Trophoblast cell (in vitro differentiated cells and primary cell): ENCODE results near the gene CXCL12.

Experiments used
- DNase-seq, 2 donors: peaks; one replicate each; pipeline ENCODE4 v3.0.0-alpha.2; 2016
- H2AFZ ChIP-seq: 2 replicates; pipeline ENCODE4 v1.6.1; 2013; ENCODE audit warnings: low read length, moderate library complexity, mild to moderate bottlenecking; ENCODE audit not compliant: insufficient read depth, poor library complexity
- H2AK5ac ChIP-seq: 2 replicates; pipeline ENCODE4 v1.6.1; 2013; ENCODE audit warnings: mild to moderate bottlenecking, low read length
- H2BK120ac ChIP-seq: 2 replicates; pipeline ENCODE4 v1.6.1; 2013; ENCODE audit warnings: low read length, mild to moderate bottlenecking, moderate library complexity; ENCODE audit not compliant: insufficient read depth, poor library complexity
- H2BK12ac ChIP-seq: 2 replicates; pipeline ENCODE4 v1.6.1; 2013; ENCODE audit warnings: mild to moderate bottlenecking, low read length, moderate library complexity
- H2BK5ac ChIP-seq: 2 replicates; pipeline ENCODE4 v1.6.1; 2013; ENCODE audit warnings: low read length, low read depth, moderate library complexity, mild to moderate bottlenecking; ENCODE audit not compliant: poor library complexity
- H3K14ac ChIP-seq: 2 replicates; pipeline ENCODE4 v1.6.1; 2013; ENCODE audit warnings: mild to moderate bottlenecking, low read length
- H3K18ac ChIP-seq: 2 replicates; pipeline ENCODE4 v1.6.1; 2013; ENCODE audit warnings: mild to moderate bottlenecking, low read length
- H3K23ac ChIP-seq: 2 replicates; pipeline ENCODE4 v1.6.1; 2013; ENCODE audit warnings: low read length
- H3K27ac ChIP-seq: 2 replicates; pipeline ENCODE4 v1.5.1; 2013; ENCODE audit warnings: low read depth, mild to moderate bottlenecking, inconsistent platforms, low read length, moderate library complexity
- H3K27me3 ChIP-seq: 2 replicates; pipeline ENCODE4 v1.6.1; 2013; ENCODE audit warnings: inconsistent platforms, mild to moderate bottlenecking, low read length, moderate library complexity; ENCODE audit not compliant: insufficient read depth
- H3K36me3 ChIP-seq, 2 experiments: 1 replicate in 1 of 2; 2 replicates in 1 of 2; pipeline ENCODE4 v1.6.1; 2013; ENCODE audit warnings: low read length in 2 of 2, mild to moderate bottlenecking in 2 of 2, moderate library complexity in 1 of 2; ENCODE audit not compliant: insufficient read depth in 2 of 2, control insufficient read depth in 1 of 2
- H3K4ac ChIP-seq: 2 replicates; pipeline ENCODE4 v1.6.1; 2013; ENCODE audit warnings: low read depth, mild to moderate bottlenecking, low read length, moderate library complexity
- H3K4me1 ChIP-seq, 2 experiments: 1 replicate in 1 of 2; 2 replicates in 1 of 2; pipeline ENCODE4 v1.6.1; 2013; ENCODE audit warnings: low read length in 2 of 2, mild to moderate bottlenecking in 2 of 2, moderate library complexity in 1 of 2; ENCODE audit not compliant: insufficient read depth in 2 of 2, control insufficient read depth in 1 of 2
- H3K4me2 ChIP-seq: 2 replicates; pipeline ENCODE4 v1.6.1; 2013; ENCODE audit warnings: inconsistent platforms, mild to moderate bottlenecking, low read length, moderate library complexity
- H3K4me3 ChIP-seq: 2 replicates; pipeline ENCODE4 v1.5.1; 2013; ENCODE audit warnings: mild to moderate bottlenecking, low read depth, low read length, inconsistent platforms
- H3K79me1 ChIP-seq: one replicate; pipeline ENCODE4 v1.6.1; 2013; ENCODE audit warnings: low read length
- H3K79me2 ChIP-seq: 2 replicates; pipeline ENCODE4 v1.6.1; 2013; ENCODE audit warnings: low read length, mild to moderate bottlenecking; ENCODE audit not compliant: control insufficient read depth, insufficient read depth, poor library complexity
- H3K9ac ChIP-seq: 2 replicates; pipeline ENCODE4 v1.6.1; 2013; ENCODE audit warnings: mild to moderate bottlenecking, low read length
- H3K9me3 ChIP-seq: 2 replicates; pipeline ENCODE4 v1.6.1; 2013; ENCODE audit warnings: low read depth, mild to moderate bottlenecking, control low read depth, inconsistent platforms, low read length; ENCODE audit not compliant: insufficient read depth
- H4K12ac ChIP-seq: 2 replicates; pipeline ENCODE4 v1.6.1; 2013; ENCODE audit warnings: low read depth, mild to moderate bottlenecking, low read length, moderate library complexity
- H4K8ac ChIP-seq: 2 replicates; pipeline ENCODE4 v1.6.1; 2013; ENCODE audit warnings: low read depth, mild to moderate bottlenecking, low read length, moderate library complexity
- H4K91ac ChIP-seq: one replicate; pipeline ENCODE4 v1.6.1; 2013; ENCODE audit warnings: low read depth, mild to moderate bottlenecking, low read length, moderate library complexity
- WGBS: extraction: QIAGEN DNeasy Blood & Tissue Kit; methylation state at CpG from one replicate; pipeline ENCODE4 v1.1.7; 2013; ENCODE audit warnings: missing lambda C conversion rate; ENCODE audit not compliant: insufficient read length, insufficient coverage; ENCODE audit errors: extremely low coverage; 5-methylcytosine and 5-hydroxymethylcytosine counted together

The CXCL12 gene

GRCh38 chr10:44355630-44356029, 29.3 kb downstream of the CXCL12 start:
- no CpG with 5 or more reads among the region's 3 CpGs for WGBS
- Histone ChIP-seq H2AK5ac (no peak overlapping the region), H3K79me1 (no peaks in the 10 kb centered on the region), H4K12ac (no peak overlapping the region), H2AFZ (no peak overlapping the region), H3K4me1 (no peaks in the 10 kb centered on the region), H3K4me3 (no peak overlapping the region), H4K91ac (no peak overlapping the region), H3K4ac (no peak overlapping the region), H2BK12ac (no peak overlapping the region), H3K36me3 (no peaks in the 10 kb centered on the region), H3K23ac (no peak overlapping the region), H2BK5ac (no peak overlapping the region), H4K8ac (no peak overlapping the region), H3K14ac (no peak overlapping the region), H3K18ac (no peak overlapping the region), H3K27me3 (no peaks in the 10 kb centered on the region), H3K4me2 (no peak overlapping the region), H3K9me3 (no peaks in the 10 kb centered on the region), H3K79me2 (no peaks in the 10 kb centered on the region), H2BK120ac (no peak overlapping the region), H3K9ac (no peak overlapping the region), H3K27ac (no peak overlapping the region)
- no peak for DNase-seq

- Histone ChIP-seq H3K9me3 (no peaks in the 10 kb centered on the region), H3K4me1 (no peaks in the 10 kb centered on the region), H4K12ac (no peak overlapping the region), H3K27me3 (no peaks in the 10 kb centered on the region), H3K23ac (no peak overlapping the region), H3K4ac (no peak overlapping the region), H3K4me3 (no peak overlapping the region), H2AFZ (no peak overlapping the region), H3K14ac (no peak overlapping the region), H2BK120ac (no peak overlapping the region), H3K9ac (no peak overlapping the region), H2AK5ac (no peak overlapping the region), H4K8ac (no peak overlapping the region), H3K18ac (no peak overlapping the region), H2BK5ac (no peak overlapping the region), H2BK12ac (no peak overlapping the region), H3K4me2 (no peak overlapping the region), H3K27ac (no peak overlapping the region), H3K79me2 (no peaks in the 10 kb centered on the region), H4K91ac (no peak overlapping the region), H3K36me3 (no peaks in the 10 kb centered on the region), H3K79me1 (no peaks in the 10 kb centered on the region)
- no peak for DNase-seq
- WGBS = no CpG with 5 or more reads among the region's 2 CpGs
These were observed 30.1 kb downstream of the CXCL12 start for GRCh38 chr10:44354771-44355170.

GRCh38 chr10:44353721-44354120, 31.2 kb downstream of the CXCL12 start:
- H3K4ac ChIP-seq = no peak overlapping the region
- H3K9me3 ChIP-seq = no peaks in the 10 kb centered on the region
- H2BK5ac ChIP-seq = no peak overlapping the region
- no peak for DNase-seq
- H3K79me1 ChIP-seq = no peaks in the 10 kb centered on the region
- no peak overlapping the region for H3K4me2 ChIP-seq
- H3K79me2 ChIP-seq = no peaks in the 10 kb centered on the region
- H4K8ac ChIP-seq = no peak overlapping the region
- no peak overlapping the region for H2AFZ ChIP-seq
- no peak overlapping the region for H4K91ac ChIP-seq
- no peak overlapping the region for H4K12ac ChIP-seq
- no peak overlapping the region for H3K23ac ChIP-seq
- H3K14ac ChIP-seq = no peak overlapping the region
- no peak overlapping the region for H2BK120ac ChIP-seq
- no peak overlapping the region for H3K18ac ChIP-seq
- whole genome bisulfite sequencing = no CpG with 5 or more reads among the region's 7 CpGs
- no peak overlapping the region for H2AK5ac ChIP-seq
- no peak overlapping the region for H2BK12ac ChIP-seq
- no peak overlapping the region for H3K27ac ChIP-seq
- no peaks in the 10 kb centered on the region for H3K4me1 ChIP-seq
- H3K27me3 ChIP-seq = no peaks in the 10 kb centered on the region
- H3K4me3 ChIP-seq = no peak overlapping the region
- H3K9ac ChIP-seq = no peak overlapping the region
- H3K36me3 ChIP-seq = no peaks in the 10 kb centered on the region

GRCh38 chr10:44353128-44353390, 31.8 kb downstream of the CXCL12 start:
- H3K36me3 ChIP-seq = no peaks in the 10 kb centered on the region
- no peak overlapping the region for H3K4ac ChIP-seq
- peak overlapping the region; percentile 25 for H3K9ac ChIP-seq
- no peaks in the 10 kb centered on the region for H3K79me1 ChIP-seq
- H2BK12ac ChIP-seq = no peak overlapping the region
- no peak overlapping the region for H2AFZ ChIP-seq
- H3K4me1 ChIP-seq = no peaks in the 10 kb centered on the region
- H2BK5ac ChIP-seq = no peak overlapping the region
- no peak overlapping the region for H3K23ac ChIP-seq
- H3K79me2 ChIP-seq = no peaks in the 10 kb centered on the region
- no peak overlapping the region for H4K91ac ChIP-seq
- no peaks in the 10 kb centered on the region for H3K27me3 ChIP-seq
- H4K12ac ChIP-seq = no peak overlapping the region
- no peak overlapping the region for H3K4me2 ChIP-seq
- WGBS = no CpG with 5 or more reads among the region's 4 CpGs
- no peaks in the 10 kb centered on the region for H3K9me3 ChIP-seq
- H4K8ac ChIP-seq = no peak overlapping the region
- H3K4me3 ChIP-seq = peak overlapping the region; percentile 31
- DNase-seq = no peak
- H3K27ac ChIP-seq = no peak overlapping the region
- H3K18ac ChIP-seq = no peak overlapping the region
- no peak overlapping the region for H3K14ac ChIP-seq
- no peak overlapping the region for H2BK120ac ChIP-seq
- no peak overlapping the region for H2AK5ac ChIP-seq
